Mucosa of descending colon (tissue), 3 donors: Measurements from ENCODE around the gene P2RX6. TPM values are rescaled to one million over a fixed set of nuclear protein-coding genes. Genes with fewer than 3 reads are reported as not detected.

Experiments used
- ATAC-seq: fragments of 200-7000 bp; cut with Tn5 transposase; one replicate; pipeline ENCODE4 v1.9.1; 2020; ENCODE audit warnings: mild to moderate bottlenecking, moderate library complexity
- DNase-seq, 3 donors: peaks; one replicate each; pipeline ENCODE4 v3.0.0-alpha.2; 2020
- H3K36me3 ChIP-seq: fragments of 200-600 bp; one replicate; pipeline ENCODE4 v1.8.0; 2021; ENCODE audit warnings: low read depth, mild to moderate bottlenecking
- H3K4me1 ChIP-seq: fragments of 200-600 bp; one replicate; pipeline ENCODE4 v1.8.0; 2021; ENCODE audit warnings: low read depth, mild to moderate bottlenecking
- H3K4me3 ChIP-seq: fragments of 200-600 bp; one replicate; pipeline ENCODE4 v1.8.0; 2021; ENCODE audit warnings: mild to moderate bottlenecking
- H3K9me3 ChIP-seq: fragments of 200-600 bp; one replicate; pipeline ENCODE4 v1.8.0; 2021; ENCODE audit warnings: mild to moderate bottlenecking
- CTCF ChIP-seq: fragments of 200-600 bp; IDR thresholded peaks from one replicate; pipeline ENCODE4 v1.8.0; 2022; ENCODE audit warnings: antibody characterized with exemption, mild to moderate bottlenecking
- intact Hi-C, 2 donors: fragments of 100-400 bp; cut with DNase I in 1 of 2; cut with micrococcal nuclease in 1 of 2; formaldehyde crosslinking; loops; one replicate each; pipeline versions ENCODE4 v1.11.0 to v1.11.1; 2022; cut with DNase I, micrococcal nuclease
- total RNA-seq, 3 donors: library from RNA; stranded (reverse); fragmentation: NEBNext Ultra II Directional in 2 of 3; extraction: Animal tissue kit (Norgen Biotek cat#: 25700) in 2 of 3; gene quantifications; one replicate each; pipeline versions ENCODE4 v1.2.1 to v1.2.4, GENCODE V29; 2021 to 2023
- donor health status: DM: no; HTN: no; CAD: no; lungs with moderate emphysema.
- donor health status: DM: no; HTN: no; CAD: no.
- donor health status: DM: no; HTN: yes; CAD: no.

P2RX6 gene
- total RNA-seq, 3 donors from 2014 or later, result 1.4 to 1.6 (median 1.4) TPM

GRCh38 chr22:20980938-20981722 is 33.8 kb upstream of the P2RX6 start:
- Histone ChIP-seq H3K36me3 (no peaks in the 10 kb centered on the region), H3K9me3 (peaks cover 5% of the 10 kb centered on the region), H3K4me1 (peaks cover 27% of the 10 kb centered on the region), H3K4me3 (peak overlapping the region; percentile 47)
- no peak for TF ChIP-seq CTCF
- DNase-seq (no peak), ATAC-seq (no peak)
- intact Hi-C loops, result loop anchor here in 1 of 2 donors (10.0 kb wide), 1 partner anchor 66 kb away; the partner anchor contains the start of gene CRKL

GRCh38 chr22:20981787-20982562 is 33.0 kb upstream of the P2RX6 start, which contains the start of gene LZTR1:
Gene LZTR1, plus strand, starts transcription at chr22:20982297. Its CDS starts 75 bp downstream, at chr22:20982372.
- intact Hi-C loops, result loop anchor here in 1 of 2 donors (10.0 kb wide), 1 partner anchor 67 kb away; the partner anchor contains the start of gene CRKL
- TF ChIP-seq CTCF, result no peak
- Histone ChIP-seq H3K4me3 (peak within 1 kb of the TSS; percentile 47), H3K4me1 (peaks cover 27% of the 10 kb centered on the region), H3K36me3 (peaks cover 5% of the 10 kb centered on the region), H3K9me3 (peaks cover 5% of the 10 kb centered on the region)
- DNase-seq (peak; percentile 88 to 90 (median 89)), ATAC-seq (peak; percentile 88)

- TF ChIP-seq CTCF, result no peak
- H3K9me3 ChIP-seq, result peaks cover 5% of the 10 kb centered on the region
- intact Hi-C loops, result loop anchor here in 1 of 2 donors (10.0 kb wide), 1 partner anchor 68 kb away; the partner anchor contains the start of gene CRKL
- DNase-seq (no peak), ATAC-seq (peak; percentile 16)
- H3K4me1 ChIP-seq, result peaks cover 27% of the 10 kb centered on the region
- peak overlapping the region; percentile 47 for H3K4me3 ChIP-seq
- H3K36me3 ChIP-seq, result peaks cover 5% of the 10 kb centered on the region
Observed at GRCh38 chr22:20982563-20982882, 32.4 kb upstream of the P2RX6 start.

GRCh38 chr22:20983081-20983771 is 31.7 kb upstream of the P2RX6 start:
- intact Hi-C loops, result loop anchor here in 1 of 2 donors (10.0 kb wide), 1 partner anchor 68 kb away; the partner anchor contains the start of gene CRKL
- H3K4me3 ChIP-seq, result no peak overlapping the region
- H3K9me3 ChIP-seq, result peaks cover 3% of the 10 kb centered on the region
- ATAC-seq, result no peak
- no peak for DNase-seq
- H3K4me1 ChIP-seq, result peaks cover 27% of the 10 kb centered on the region
- no peak for TF ChIP-seq CTCF
- peaks cover 5% of the 10 kb centered on the region for H3K36me3 ChIP-seq

- H3K4me3 ChIP-seq, result no peak overlapping the region
- peaks cover 16% of the 10 kb centered on the region for H3K4me1 ChIP-seq
- H3K9me3 ChIP-seq, result no peaks in the 10 kb centered on the region
- H3K36me3 ChIP-seq, result peaks cover 5% of the 10 kb centered on the region
- ATAC-seq (no peak), DNase-seq (no peak)
- TF ChIP-seq CTCF, result no peak
- intact Hi-C loops, result loop anchor here in 1 of 2 donors (10.0 kb wide), 1 partner anchor 71 kb away; the partner anchor contains the start of gene CRKL
Observed at GRCh38 chr22:20985720-20986119, 29.2 kb upstream of the P2RX6 start.
